Lung (tissue), 12 donors: ENCODE data around the gene SECTM1. TPM values are rescaled to one million over a fixed set of nuclear protein-coding genes. Genes with fewer than 3 reads are reported as not detected.

Experiments
- ATAC-seq: fragments of 200-7000 bp; cut with Tn5 transposase; one replicate; pipeline ENCODE4 v1.9.1; 2020; ENCODE audit warnings: moderate number of reproducible peaks; ENCODE audit not compliant: insufficient read depth, low FRiP score
- DNase-seq, 3 donors: peaks; one replicate each; pipeline ENCODE4 v3.0.0-alpha.2; 2013 to 2017
- H3K27ac ChIP-seq, 2 donors: one replicate each; pipeline ENCODE4 v1.5.1; 2013; ENCODE audit warnings: mild to moderate bottlenecking in 2 of 2, moderate library complexity in 2 of 2, control low read depth in 1 of 2, inconsistent platforms in 1 of 2, low read depth in 1 of 2, low read length in 1 of 2
- H3K27me3 ChIP-seq, 3 donors: one replicate each; pipeline ENCODE4 v1.5.1; 2013; ENCODE audit warnings: low read length in 2 of 3; ENCODE audit not compliant: control insufficient read depth in 3 of 3, insufficient read depth in 3 of 3
- H3K36me3 ChIP-seq, 4 donors: one replicate each; pipeline ENCODE4 v1.5.1; 2013; ENCODE audit warnings: low read length in 4 of 4, mild to moderate bottlenecking in 1 of 4, moderate library complexity in 1 of 4; ENCODE audit not compliant: control insufficient read depth in 4 of 4, insufficient read depth in 4 of 4
- H3K4me1 ChIP-seq, 5 donors: one replicate each; pipeline ENCODE4 v1.5.1; 2013; ENCODE audit warnings: low read length in 5 of 5, mild to moderate bottlenecking in 2 of 5, moderate library complexity in 1 of 5; ENCODE audit not compliant: control insufficient read depth in 5 of 5, insufficient read depth in 5 of 5
- H3K4me3 ChIP-seq: one replicate; pipeline ENCODE4 v1.5.1; 2013; ENCODE audit warnings: mild to moderate bottlenecking, control low read depth, moderate library complexity
- H3K9ac ChIP-seq, 2 donors: one replicate each; pipeline ENCODE4 v1.5.1; 2013; ENCODE audit warnings: low read length in 2 of 2, control low read depth in 1 of 2; ENCODE audit not compliant: insufficient read depth in 1 of 2
- H3K9me3 ChIP-seq, 4 donors: one replicate each; pipeline ENCODE4 v1.5.1; 2013; ENCODE audit warnings: low read length in 3 of 4, mild to moderate bottlenecking in 1 of 4, moderate library complexity in 1 of 4; ENCODE audit not compliant: control insufficient read depth in 4 of 4, insufficient read depth in 3 of 4
- CTCF ChIP-seq: IDR thresholded peaks from 2 replicates; pipeline ENCODE4 v1.5.1; 2012; ENCODE audit warnings: mild to moderate bottlenecking; ENCODE audit errors: control extremely low read depth, extremely low read depth
- WGBS, 2 donors: extraction: QIAGEN DNeasy Blood & Tissue Kit; methylation state at CpG; one replicate each; pipeline ENCODE4 v1.1.7; 2013; 5-methylcytosine and 5-hydroxymethylcytosine counted together
- polyA plus RNA-seq, 2 donors: library from polyadenylated mRNA; stranded (reverse); fragments of 200-250 nt; gene quantifications; one replicate each; pipeline ENCODE4 v1.2.1, GENCODE V29; 2013
- total RNA-seq, 2 donors: library from RNA; depleted of rRNA in 1 of 2; stranded (reverse); fragments of >200 nt in 1 of 2; gene quantifications; one replicate each; pipeline ENCODE4 v1.2.1, GENCODE V29; 2014 to 2021
- donor health status: control.
- donor health status: control.
- donor health status: Bipolar disorder and iron deficiency.
- donor health status: healthy.
- donor health status: DM: yes; HTN: yes; CAD: no.

The SECTM1 gene
- total and polyA plus RNA-seq, 4 donors: 12.5 to 68.6 (median 26.4) TPM

GRCh38 chr17:82275326-82275725, 58.2 kb downstream of the SECTM1 start:
- ATAC-seq: no peak
- no peak overlapping the region for H3K4me3 ChIP-seq
- H3K27ac ChIP-seq: no peak overlapping the region
- H3K27me3 ChIP-seq: no peaks in the 10 kb centered on the region
- no peak for DNase-seq
- peaks cover 0 to 14% (median 9%) of the 10 kb centered on the region in 4 donors for H3K36me3 ChIP-seq
- peaks cover 6 to 26% (median 10%) of the 10 kb centered on the region in 5 donors for H3K4me1 ChIP-seq
- H3K9me3 ChIP-seq: no peaks in the 10 kb centered on the region
- no peak overlapping the region for H3K9ac ChIP-seq
- WGBS, 2 donors: 95 to 96% methylated on average over 14 of the region's 14 CpGs
- no peak for TF ChIP-seq CTCF

- peak overlapping the region in 1 of 2 donors; percentile 50 for H3K27ac ChIP-seq
- peaks cover 6 to 26% (median 17%) of the 10 kb centered on the region in 5 donors for H3K4me1 ChIP-seq
- TF ChIP-seq CTCF: no peak
- 74 to 79% methylated on average over 27 of the region's 27 CpGs for WGBS, 2 donors
- H3K36me3 ChIP-seq: peaks cover 0 to 14% (median 12%) of the 10 kb centered on the region in 4 donors
- peak overlapping the region in 1 of 2 donors; percentile 46 for H3K9ac ChIP-seq
- DNase-seq: no peak
- H3K27me3 ChIP-seq: no peaks in the 10 kb centered on the region
- H3K9me3 ChIP-seq: no peaks in the 10 kb centered on the region
- no peak for ATAC-seq
- H3K4me3 ChIP-seq: peak overlapping the region; percentile 33
Measured at GRCh38 chr17:82274134-82275020, 59.2 kb downstream of the SECTM1 start.

- peak within 1 kb of the TSS; percentile 84 to 90 for H3K9ac ChIP-seq
- peak; percentile 95 for ATAC-seq
- H3K27ac ChIP-seq: peak within 1 kb of the TSS; percentile 97 to 98
- no peaks in the 10 kb centered on the region for H3K27me3 ChIP-seq
- WGBS, 2 donors: 5 to 8% methylated on average over 49 to 80 of the region's 80 CpGs
- no peaks in the 10 kb centered on the region for H3K9me3 ChIP-seq
- peaks cover 0 to 14% (median 14%) of the 10 kb centered on the region in 4 donors for H3K36me3 ChIP-seq
- no peak for TF ChIP-seq CTCF
- peak within 1 kb of the TSS; percentile 86 for H3K4me3 ChIP-seq
- DNase-seq: peak; percentile 93 to 94 (median 93)
- H3K4me1 ChIP-seq: peaks cover 6 to 28% (median 18%) of the 10 kb centered on the region in 5 donors
Measured at GRCh38 chr17:82273327-82274133, 60.0 kb downstream of the SECTM1 start, which contains the start of gene CSNK1D. Gene CSNK1D (minus strand): TSS chr17:82273700. CDS start chr17:82273381, 319 bp downstream.
